OCI-LY7 (cell line): Measurements from ENCODE around the gene FRMD7.

ENCODE experiments used
- CTCF ChIP-seq: fragments of 200-600 bp; sonication (generic); conservative IDR thresholded peaks from 2 replicates; pipeline ENCODE4 v1.5.1; 2014; ENCODE audit warnings: mild to moderate bottlenecking, antibody characterized with exemption, low read length, moderate library complexity, mixed read lengths
- EZH2phosphoT487 ChIP-seq: fragments of 200-600 bp; sonication (generic); IDR thresholded peaks from 2 replicates; pipeline ENCODE4 v1.6.1; 2018; ENCODE audit warnings: low read depth, borderline replicate concordance, mild to moderate bottlenecking, mixed run types, antibody characterized with exemption, low read length, moderate library complexity, mixed read lengths

GRCh38 chrX:132114607-132115006, 13.2 kb downstream of the FRMD7 start:
- TF ChIP-seq EZH2phosphoT487 (no peak), CTCF (no peak)
